GM23338 (cell line): ENCODE data around the gene RABGAP1L.

Source experiments
- CREB1 ChIP-seq: fragments of 250-450 bp; sonication (Bioruptor Pico); IDR thresholded peaks from 2 replicates; pipeline ENCODE4 v1.5.0; 2020; ENCODE audit warnings: low read depth, mild to moderate bottlenecking, moderate library complexity
- CTCF ChIP-seq, 2 experiments: fragments of 200-600 bp in 1 of 2; sonication (generic) in 1 of 2; conservative IDR thresholded peaks; 2 replicates each; pipeline versions ENCODE4 v1.5.1 to v1.6.1; 2016 to 2017; ENCODE audit warnings: antibody characterized with exemption in 2 of 2, low read depth in 2 of 2, mild to moderate bottlenecking in 2 of 2, moderate library complexity in 1 of 2
- ETS1 ChIP-seq: IDR thresholded peaks from 2 replicates; pipeline ENCODE4 v1.6.1; 2016; ENCODE audit warnings: antibody characterized with exemption
- EZH2 ChIP-seq: fragments of 200-600 bp; sonication (generic); IDR thresholded peaks from one replicate; pipeline ENCODE4 v1.8.0; 2017; ENCODE audit warnings: antibody characterized with exemption, mild to moderate bottlenecking, low read depth; ENCODE audit not compliant: unreplicated experiment
- EZH2phosphoT487 ChIP-seq: fragments of 200-600 bp; sonication (generic); IDR thresholded peaks from one replicate; pipeline ENCODE4 v1.8.1; 2018; ENCODE audit warnings: antibody characterized with exemption; ENCODE audit not compliant: unreplicated experiment
- JUNB ChIP-seq: IDR thresholded peaks from one replicate; pipeline ENCODE4 v1.6.1; 2016; ENCODE audit warnings: antibody characterized with exemption; ENCODE audit not compliant: unreplicated experiment
- NANOG ChIP-seq: IDR thresholded peaks from 2 replicates; pipeline ENCODE4 v1.6.1; 2016; ENCODE audit warnings: antibody characterized with exemption, borderline replicate concordance
- POLR2AphosphoS5 ChIP-seq: IDR thresholded peaks from 2 replicates; pipeline ENCODE4 v1.6.1; 2016; ENCODE audit warnings: antibody characterized with exemption, low read depth
- REST ChIP-seq: IDR thresholded peaks from one replicate; pipeline ENCODE4 v1.6.1; 2018; ENCODE audit warnings: antibody characterized with exemption; ENCODE audit not compliant: unreplicated experiment
- STAT1 ChIP-seq: IDR thresholded peaks from one replicate; pipeline ENCODE4 v1.6.1; 2016; ENCODE audit warnings: antibody characterized with exemption; ENCODE audit not compliant: unreplicated experiment
- ZNF114 ChIP-seq: fragments of 250-450 bp; sonication (Bioruptor Pico); IDR thresholded peaks from 2 replicates; pipeline ENCODE4 v1.5.0; 2020; ENCODE audit warnings: mild to moderate bottlenecking, moderate library complexity

- TF ChIP-seq POLR2AphosphoS5 = no peak
- no peak for TF ChIP-seq REST
- TF ChIP-seq CTCF (conservative IDR thresholded peaks at IDR 0.05; ENCODE audit: low read depth in 2 of 2) = no peak
- TF ChIP-seq EZH2 = no peak
- no peak for TF ChIP-seq EZH2phosphoT487
- no peak for TF ChIP-seq CREB1
- no peak for TF ChIP-seq STAT1
- no peak for TF ChIP-seq ETS1
- TF ChIP-seq NANOG = no peak
- TF ChIP-seq JUNB = no peak
- TF ChIP-seq ZNF114 (CRISPR knock-in tag) = no peak
These were observed 713.3 kb downstream of the RABGAP1L start for GRCh38 chr1:174872615-174873058.
